K562 (cell line): Measurements from ENCODE around the gene EEFSEC.

Experiments
- FOXA1 ChIP-seq: fragments of 450-650 bp; IDR thresholded peaks from 2 replicates; pipeline ENCODE4 v1.6.1; 2016; ENCODE audit warnings: mild to moderate bottlenecking, borderline replicate concordance
- MTF1 ChIP-seq: fragments of 250-450 bp; sonication (Bioruptor Pico); IDR thresholded peaks from 2 replicates; pipeline ENCODE4 v1.9.0; 2021; ENCODE audit warnings: moderate library complexity, mild to moderate bottlenecking, inconsistent platforms, borderline replicate concordance
- NFRKB ChIP-seq: fragments of 450-650 bp; IDR thresholded peaks from 2 replicates; pipeline ENCODE4 v1.6.1; 2016; ENCODE audit warnings: low read depth
- NUFIP1 ChIP-seq: fragments of 450-650 bp; IDR thresholded peaks from 2 replicates; pipeline ENCODE4 v1.6.1; 2018; ENCODE audit not compliant: partially characterized antibody
- OTX1 ChIP-seq: fragments of 450-650 bp; formaldehyde crosslinking; IDR thresholded peaks from 2 replicates; pipeline ENCODE4 v1.4.0; 2022; ENCODE audit warnings: mild to moderate bottlenecking
- SMARCE1 ChIP-seq: fragments of 450-650 bp; IDR thresholded peaks from 2 replicates; pipeline ENCODE4 v1.7.1; 2016; ENCODE audit warnings: mild to moderate bottlenecking
- SRF ChIP-seq, 2 experiments: fragments of 250-450, 450-650 bp in 1 of 2; sonication (Bioruptor Pico) in 1 of 2; sonication (generic) in 1 of 2; formaldehyde crosslinking; IDR thresholded peaks; 2 replicates each; pipeline versions ENCODE4 v1.5.0 to v1.5.1; 2020 to 2022; ENCODE audit warnings: mild to moderate bottlenecking in 1 of 2, missing genetic modification reagents in 1 of 2
- TAF1 ChIP-seq: IDR thresholded peaks from 2 replicates; pipeline ENCODE4 v1.6.1; 2011; ENCODE audit warnings: mild to moderate bottlenecking, low read length, moderate library complexity; ENCODE audit not compliant: insufficient read depth, control insufficient read depth, severe bottlenecking; ENCODE audit errors: extremely low read depth
- ZBTB33 ChIP-seq: sonication (generic); formaldehyde crosslinking; IDR thresholded peaks from 2 replicates; pipeline ENCODE4 v1.8.1; 2023; ENCODE audit warnings: mild to moderate bottlenecking, missing genetic modification reagents
- ZNF184 ChIP-seq: sonication (generic); formaldehyde crosslinking; IDR thresholded peaks from 2 replicates; pipeline ENCODE4 v1.5.0; 2020; ENCODE audit warnings: missing genetic modification reagents

GRCh38 chr3:128278761-128279600 is 125.7 kb downstream of the EEFSEC start:
- TF ChIP-seq ZBTB33 (CRISPR knock-in tag) (no peak), SRF (CRISPR knock-in tag; IDR thresholded peaks at IDR 0.05) (no peak), ZNF184 (CRISPR knock-in tag) (no peak), TAF1 (no peak), FOXA1 (no peak), NUFIP1 (no peak), SMARCE1 (no peak), NFRKB (no peak), MTF1 (CRISPR knock-in tag) (no peak), OTX1 (no peak)
